Skeletal muscle satellite cell (primary cell): ENCODE results near the gene NCEH1.
A peak's percentile ranks its signal among the peaks of the same experiment; 100 is the strongest.
"Not testable (repeated sequence)": the region's sequence is repeated elsewhere in the genome, so short reads cannot be mapped to it uniquely, and the experiment has no call there.

Experiments used
- H3K27me3 ChIP-seq: 2 replicates; pipeline ENCODE4 v1.7.0; 2013; ENCODE audit warnings: low read length; ENCODE audit not compliant: control insufficient read depth, insufficient read depth
- H3K36me3 ChIP-seq: 2 replicates; pipeline ENCODE4 v1.7.0; 2013; ENCODE audit warnings: mild to moderate bottlenecking, control low read depth, low read length; ENCODE audit not compliant: insufficient read depth
- H3K4me1 ChIP-seq: 2 replicates; pipeline ENCODE4 v1.7.0; 2013; ENCODE audit warnings: low read length; ENCODE audit not compliant: control insufficient read depth, insufficient read depth
- H3K4me2 ChIP-seq: 2 replicates; pipeline ENCODE4 v1.7.0; 2013; ENCODE audit warnings: mild to moderate bottlenecking, low read length
- H3K4me3 ChIP-seq: 2 replicates; pipeline ENCODE4 v1.7.0; 2013; ENCODE audit warnings: low read length
- H3K9ac ChIP-seq: 2 replicates; pipeline ENCODE4 v1.7.0; 2013; ENCODE audit warnings: mild to moderate bottlenecking, low read depth, low read length, moderate library complexity
- H3K9me3 ChIP-seq: replicated peaks from 2 replicates; pipeline ENCODE4 v1.7.0; 2013; ENCODE audit warnings: mild to moderate bottlenecking, control low read depth, low read length

Gene NCEH1

DNA sequence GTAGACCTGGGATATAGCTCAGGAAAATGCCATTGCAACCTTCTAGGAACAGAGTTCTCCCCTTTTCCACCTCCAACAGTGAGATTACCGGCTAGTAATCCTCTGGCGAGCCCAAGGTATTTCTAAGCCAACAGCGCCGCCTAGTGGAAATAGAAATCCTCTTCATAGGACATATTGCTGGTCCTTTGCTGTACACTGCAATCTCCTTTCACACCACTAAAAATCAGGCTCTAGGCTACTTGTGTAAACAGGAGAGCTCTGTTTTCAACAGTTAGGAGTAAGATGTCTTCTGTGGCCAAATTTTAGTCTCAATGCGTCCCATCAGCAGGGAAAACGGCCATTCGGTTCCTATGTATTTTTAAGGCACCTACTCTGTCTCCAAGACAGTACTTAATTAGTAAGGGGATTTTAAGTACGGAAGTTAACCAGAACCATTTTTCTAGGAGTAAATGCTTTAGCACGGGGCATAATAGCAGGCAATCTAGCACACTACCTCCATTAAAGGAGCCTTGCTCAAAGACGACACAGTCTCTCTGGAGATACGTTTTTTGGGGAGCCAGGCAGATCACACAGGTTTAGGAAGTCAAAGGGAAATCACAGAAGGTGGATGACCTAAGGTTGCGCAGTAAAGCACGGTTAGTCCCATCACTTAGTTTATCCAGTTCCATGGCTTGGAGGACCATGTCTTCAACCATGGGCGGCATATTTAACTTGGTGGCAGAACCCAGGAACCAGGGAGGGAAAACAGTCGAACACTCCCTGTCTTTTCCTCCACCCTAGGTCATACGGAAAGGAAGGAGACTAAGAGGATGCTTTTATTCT, 43.8 kb downstream of the NCEH1 start:
- no peaks in the 10 kb centered on the region for H3K4me1 ChIP-seq
- no peak overlapping the region for H3K9ac ChIP-seq
- no peak overlapping the region for H3K4me2 ChIP-seq
- H3K4me3 ChIP-seq, result no peak overlapping the region
- no peaks in the 10 kb centered on the region for H3K36me3 ChIP-seq
- H3K9me3 ChIP-seq, result no peaks in the 10 kb centered on the region
- H3K27me3 ChIP-seq, result no peaks in the 10 kb centered on the region

DNA sequence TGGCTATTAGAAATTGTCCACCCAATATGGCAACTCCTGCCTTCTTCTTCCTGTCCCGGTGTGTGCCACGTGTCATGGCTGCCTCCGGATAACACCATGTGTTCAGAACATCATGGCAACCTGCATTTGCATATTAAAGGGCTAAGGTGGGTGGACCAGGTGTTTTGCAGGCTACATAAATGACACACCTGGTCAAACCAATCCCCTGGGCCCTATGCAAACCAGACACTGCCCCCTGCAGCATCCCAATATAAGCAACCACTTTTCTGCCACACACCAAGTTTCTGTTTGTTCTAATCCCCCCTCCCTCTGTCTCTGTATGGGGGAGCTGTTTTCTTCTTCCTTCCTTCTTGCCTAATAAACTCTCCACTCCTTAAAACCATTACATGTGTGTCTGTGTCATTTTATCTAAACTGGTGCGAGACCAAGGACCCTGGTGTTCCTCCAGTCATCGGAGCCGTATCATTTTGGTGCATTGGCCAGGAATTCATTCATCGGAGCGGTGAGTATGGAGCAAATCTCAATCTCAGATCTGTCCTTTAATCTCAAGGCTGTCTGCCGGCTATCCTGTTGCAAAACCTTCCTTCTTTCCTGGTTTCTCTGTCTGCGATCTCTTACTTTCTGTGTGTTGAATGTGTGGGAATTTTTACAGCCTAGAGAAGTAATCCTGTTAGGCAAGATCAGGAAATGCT, 44.5 kb downstream of the NCEH1 start:
- Histone ChIP-seq H3K4me1 (no peaks in the 10 kb centered on the region), H3K36me3 (no peaks in the 10 kb centered on the region), H3K27me3 (no peaks in the 10 kb centered on the region), H3K4me2 (no peak overlapping the region), H3K4me3 (no peak overlapping the region), H3K9me3 (no peaks in the 10 kb centered on the region), H3K9ac (no peak overlapping the region)

DNA sequence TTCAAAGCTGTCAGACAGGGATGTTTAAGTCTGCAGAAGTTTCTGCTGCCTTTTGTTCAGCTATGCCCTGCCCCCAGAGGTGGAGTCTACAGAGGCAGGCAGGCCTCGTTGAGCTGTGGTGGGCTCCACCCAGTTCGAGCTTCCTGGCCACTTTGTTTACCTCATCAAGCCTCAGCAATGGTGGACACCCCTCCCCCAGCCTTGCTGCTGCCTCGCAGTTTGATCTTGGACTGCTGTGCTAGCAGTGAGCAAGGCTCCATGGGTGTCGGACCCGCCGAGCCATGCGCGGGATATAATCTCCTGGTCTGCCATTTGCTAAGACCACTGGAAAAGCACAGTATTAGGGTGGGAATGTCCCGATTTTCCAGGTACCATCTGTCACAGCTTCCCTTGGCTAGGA, 45.4 kb downstream of the NCEH1 start:
- H3K9ac ChIP-seq, H3K4me3 ChIP-seq, H3K27me3 ChIP-seq, H3K4me2 ChIP-seq, H3K36me3 ChIP-seq, H3K9me3 ChIP-seq, H3K4me1 ChIP-seq: not testable (repeated sequence)

DNA sequence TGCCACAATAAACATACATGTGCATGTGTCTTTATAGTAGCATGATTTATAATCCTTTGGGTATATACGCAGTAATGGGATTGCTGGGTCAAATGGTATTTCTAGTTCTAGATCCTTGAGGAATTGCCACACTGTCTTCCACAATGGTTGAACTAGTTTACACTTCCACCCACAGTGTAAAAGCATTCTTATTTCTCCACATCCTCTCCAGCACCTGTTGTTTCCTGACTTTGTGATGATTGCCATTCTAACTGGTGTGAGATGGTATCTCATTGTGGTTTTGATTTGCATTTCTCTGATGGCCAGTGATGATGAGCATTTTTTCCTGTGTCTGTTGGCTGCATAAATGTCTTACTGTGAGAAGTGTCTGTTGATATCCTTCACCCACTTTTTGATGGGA, 50.4 kb downstream of the NCEH1 start:
- H3K27me3 ChIP-seq, H3K9me3 ChIP-seq: not testable (repeated sequence)

DNA sequence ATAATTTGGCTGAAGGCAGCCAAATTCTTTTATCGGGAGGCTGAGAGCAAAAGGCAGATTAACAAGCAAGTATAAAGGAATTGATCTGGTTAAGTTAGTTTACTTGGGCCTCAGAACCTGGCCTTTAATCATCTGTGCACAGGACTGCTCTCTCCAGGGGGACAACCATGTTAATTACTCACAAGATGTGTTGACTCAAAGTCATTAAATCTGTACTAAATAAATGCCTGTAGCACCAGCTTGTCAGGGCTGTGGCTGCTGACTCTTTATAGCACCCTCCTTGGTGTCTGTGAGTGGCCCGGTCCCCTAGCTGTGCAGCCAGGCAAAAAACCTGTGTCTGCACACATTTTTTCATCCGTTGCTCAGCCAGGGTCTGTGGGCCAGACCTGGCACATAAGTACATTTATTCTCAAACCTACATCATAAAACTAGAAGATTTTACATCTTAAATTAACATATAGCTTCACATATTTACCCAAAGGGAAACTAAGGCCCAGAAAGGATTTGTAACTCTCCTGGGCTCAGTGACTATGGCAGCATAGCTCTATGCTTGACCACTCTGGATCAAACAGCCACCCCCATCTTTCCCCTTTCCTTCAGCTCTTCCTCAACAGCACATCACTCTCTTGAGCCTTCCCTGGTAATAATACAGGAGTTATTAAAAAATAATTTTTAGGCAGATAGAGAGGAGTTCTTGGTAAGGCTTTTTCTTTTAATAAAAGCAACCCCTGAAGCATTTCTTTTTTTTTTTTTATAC, 51.4 kb downstream of the NCEH1 start:
- Histone ChIP-seq H3K4me2 (peak overlapping the region; percentile 15), H3K27me3 (no peaks in the 10 kb centered on the region), H3K9me3 (no peaks in the 10 kb centered on the region), H3K36me3 (no peaks in the 10 kb centered on the region), H3K9ac (peak overlapping the region; percentile 55), H3K4me3 (peak overlapping the region; percentile 5), H3K4me1 (peaks cover 24% of the 10 kb centered on the region)

More for the DNA sequence above, 50.4 kb downstream of the NCEH1 start:
- H3K4me3 ChIP-seq, H3K36me3 ChIP-seq, H3K4me2 ChIP-seq, H3K9ac ChIP-seq: not testable (repeated sequence)
- H3K4me1 ChIP-seq, result peaks cover 24% of the 10 kb centered on the region

DNA sequence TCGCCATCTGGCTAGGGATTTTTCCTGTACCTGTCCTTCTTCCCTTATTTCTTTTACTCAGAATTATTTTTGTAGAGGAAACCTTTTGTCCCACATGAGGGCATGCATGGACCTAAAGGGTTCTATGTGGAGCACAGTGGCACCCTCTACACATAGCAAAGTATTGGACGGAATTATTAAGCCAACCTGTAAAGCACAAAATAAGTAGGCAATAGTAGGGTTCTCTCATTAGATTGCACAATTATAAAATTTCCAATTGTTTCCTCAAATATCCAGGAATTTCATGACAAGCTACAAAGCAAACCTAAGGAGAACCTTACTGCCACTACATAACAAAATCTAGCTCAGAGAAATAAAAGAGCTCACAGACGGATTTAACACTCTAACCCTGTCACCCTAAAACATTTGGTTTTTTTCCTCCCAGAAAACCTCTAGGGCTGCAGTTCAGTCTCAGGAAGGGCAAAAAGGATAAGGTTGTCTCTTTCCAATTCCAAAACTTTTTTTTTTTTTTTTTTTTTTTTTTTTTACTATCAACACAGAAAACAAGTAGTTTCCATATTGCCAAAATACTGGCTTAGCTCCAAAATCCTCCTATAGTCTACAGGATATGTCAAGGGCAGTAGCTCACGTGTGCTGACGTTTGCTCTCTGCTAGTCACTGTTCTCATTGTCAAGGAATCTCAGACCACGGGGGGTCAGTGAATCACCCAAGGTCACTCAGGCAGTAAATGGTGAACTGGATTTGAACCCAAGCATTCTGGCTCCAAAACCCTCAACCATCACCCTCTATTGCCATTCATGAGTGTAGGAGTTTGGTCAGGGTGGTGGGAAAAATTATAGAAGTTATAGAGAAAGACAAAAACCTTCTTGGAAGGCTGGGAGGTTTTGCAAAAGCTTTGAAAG, 52.3 kb downstream of the NCEH1 start:
- H3K9me3 ChIP-seq, result no peaks in the 10 kb centered on the region
- no peaks in the 10 kb centered on the region for H3K36me3 ChIP-seq
- peak overlapping the region; percentile 15 for H3K4me2 ChIP-seq
- no peak overlapping the region for H3K4me3 ChIP-seq
- H3K9ac ChIP-seq, result peak overlapping the region; percentile 55
- H3K4me1 ChIP-seq, result peaks cover 24% of the 10 kb centered on the region
- no peaks in the 10 kb centered on the region for H3K27me3 ChIP-seq

DNA sequence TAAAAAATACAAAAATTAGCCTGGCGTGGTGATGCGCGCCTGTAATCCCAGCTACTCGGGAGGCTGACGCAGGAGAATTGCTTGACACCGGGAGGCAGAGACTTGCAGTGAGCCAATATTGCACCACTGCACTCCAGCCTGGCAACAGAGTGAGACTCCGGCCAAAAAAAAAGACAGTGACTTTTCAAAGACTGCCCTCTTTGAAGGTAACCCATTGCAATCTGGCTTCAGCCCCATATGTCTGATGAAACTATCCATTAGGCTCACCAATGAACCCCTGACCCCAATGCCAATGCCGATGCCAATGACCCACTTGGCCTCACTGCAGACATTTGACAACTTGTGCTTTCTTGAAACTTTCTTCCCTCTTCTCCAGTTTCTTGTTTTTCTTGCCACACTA, 54.3 kb downstream of the NCEH1 start:
- Histone ChIP-seq H3K4me1 (peaks cover 24% of the 10 kb centered on the region), H3K9me3 (no peaks in the 10 kb centered on the region), H3K4me3 (no peak overlapping the region), H3K27me3 (no peaks in the 10 kb centered on the region), H3K36me3 (no peaks in the 10 kb centered on the region), H3K9ac (no peak overlapping the region), H3K4me2 (no peak overlapping the region)

DNA sequence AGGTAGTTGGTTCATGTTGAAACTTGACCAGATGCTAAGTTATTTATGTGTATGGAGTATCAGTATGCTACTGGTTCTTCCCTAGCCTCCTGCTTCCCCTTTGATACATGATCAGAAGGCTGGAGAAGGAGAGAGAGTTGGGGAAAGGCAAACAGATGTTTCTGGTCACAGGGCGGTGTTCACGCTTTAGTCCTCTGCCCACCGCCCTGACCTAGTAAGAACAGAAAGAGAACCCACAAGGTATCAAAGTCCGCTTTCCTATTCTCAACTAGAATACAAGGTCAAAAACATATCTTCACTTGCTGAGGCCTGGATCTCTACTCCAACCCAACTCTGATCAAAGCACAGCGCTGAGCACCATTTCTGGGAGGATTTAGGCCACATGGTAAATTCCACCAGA, 55.5 kb downstream of the NCEH1 start:
- Histone ChIP-seq H3K4me1 (peaks cover 24% of the 10 kb centered on the region), H3K27me3 (no peaks in the 10 kb centered on the region), H3K4me3 (no peak overlapping the region), H3K9ac (no peak overlapping the region), H3K36me3 (no peaks in the 10 kb centered on the region), H3K9me3 (no peaks in the 10 kb centered on the region), H3K4me2 (no peak overlapping the region)

DNA sequence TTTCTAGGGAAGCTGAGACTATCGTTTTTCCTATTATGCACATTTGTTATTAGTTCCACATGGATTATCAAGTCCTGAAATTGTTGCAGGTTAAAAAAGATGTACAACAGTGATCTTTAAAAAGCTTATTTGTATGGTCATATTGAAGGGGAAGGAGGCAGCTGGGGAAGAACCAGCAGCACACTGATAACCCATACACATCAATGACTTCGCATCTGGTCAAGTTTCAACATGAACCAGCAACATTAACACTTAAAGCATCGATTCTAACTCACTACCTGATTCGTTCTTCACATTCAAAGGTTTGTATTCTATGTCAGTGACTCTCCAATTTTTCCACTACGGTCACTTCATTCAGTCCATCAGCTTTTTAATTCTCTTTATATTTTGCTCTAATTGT, 56.4 kb downstream of the NCEH1 start:
- Histone ChIP-seq H3K27me3 (no peaks in the 10 kb centered on the region), H3K4me3 (no peak overlapping the region), H3K4me2 (no peak overlapping the region), H3K9me3 (no peaks in the 10 kb centered on the region), H3K4me1 (peaks cover 21% of the 10 kb centered on the region), H3K36me3 (no peaks in the 10 kb centered on the region), H3K9ac (no peak overlapping the region)

DNA sequence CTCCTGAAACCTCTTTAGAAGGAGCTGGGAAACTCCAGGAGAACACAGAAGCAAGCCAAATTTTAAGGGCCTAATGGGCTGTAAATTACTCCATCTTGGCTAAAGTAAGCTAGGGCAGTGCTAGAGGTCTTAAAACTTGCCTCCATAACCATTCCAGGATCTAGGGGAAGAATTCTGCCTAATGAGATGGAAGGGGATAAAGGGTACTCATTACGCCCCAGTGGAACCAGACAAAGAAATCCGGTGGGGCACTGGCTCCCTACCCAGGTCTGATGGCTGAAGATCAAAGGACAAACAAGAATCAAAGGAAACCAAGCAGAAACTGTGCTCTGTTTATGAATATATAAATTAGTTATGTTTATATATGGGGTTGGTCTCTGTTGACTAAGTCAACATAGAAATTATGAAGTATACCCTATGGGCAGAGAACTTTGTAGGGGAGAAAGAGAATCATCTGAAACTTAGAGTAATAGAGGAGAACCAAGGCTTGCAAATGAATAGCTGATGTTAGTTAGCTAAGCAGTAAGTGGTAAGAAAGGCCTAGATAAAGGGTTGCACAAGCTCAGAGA, 57.8 kb downstream of the NCEH1 start:
- Histone ChIP-seq H3K36me3 (no peaks in the 10 kb centered on the region), H3K4me2 (no peak overlapping the region), H3K27me3 (no peaks in the 10 kb centered on the region), H3K9ac (no peak overlapping the region), H3K4me1 (peaks cover 19% of the 10 kb centered on the region), H3K9me3 (no peaks in the 10 kb centered on the region), H3K4me3 (no peak overlapping the region)
